Body of pancreas (tissue), 4 donors: ENCODE results near the gene RAB10.

Source experiments
- CTCF ChIP-seq, 7 experiments: fragments of 450-650 bp in 4 of 7; fragments of 200-600 bp in 3 of 7; sonication (generic) in 3 of 7; IDR thresholded peaks; one replicate each; pipeline ENCODE4 v1.5.1; 2016 to 2019; ENCODE audit warnings: antibody characterized with exemption in 7 of 7
- POLR2A ChIP-seq, 3 donors: fragments of 450-650 bp; IDR thresholded peaks; one replicate each; pipeline ENCODE4 v1.6.1; 2016; ENCODE audit warnings: antibody characterized with exemption in 3 of 3, mild to moderate bottlenecking in 2 of 3

GRCh38 chr2:26126074-26126473 is 92.2 kb downstream of the RAB10 start:
- no peak for TF ChIP-seq POLR2A (IDR thresholded peaks at IDR 0.05)
- TF ChIP-seq CTCF (IDR thresholded peaks at IDR 0.05): no peak
